Retinal pigment epithelial cell (primary cell): ENCODE measurements around the gene RAB9B.

Source experiments
- DNase-seq: peaks from one replicate; pipeline ENCODE4 v3.0.0-alpha.2; 2010; ENCODE audit warnings: low read depth
- H3K4me3 ChIP-seq: 2 replicates; pipeline ENCODE4 v1.5.1; 2011; ENCODE audit warnings: mild to moderate bottlenecking, low read length, control low read depth, moderate library complexity
- TF ChIP-seq, protein P1 (sequence below): conservative IDR thresholded peaks from 2 replicates; pipeline ENCODE4 v1.5.1; 2011; ENCODE audit warnings: low read depth, low read length, control low read depth, inconsistent platforms

Gene RAB9B

GRCh38 chrX:103781706-103782105 lies 50.4 kb downstream of the RAB9B start:
- no peak overlapping the region for H3K4me3 ChIP-seq
- DNase-seq, result no peak
- TF ChIP-seq, protein P1, sequence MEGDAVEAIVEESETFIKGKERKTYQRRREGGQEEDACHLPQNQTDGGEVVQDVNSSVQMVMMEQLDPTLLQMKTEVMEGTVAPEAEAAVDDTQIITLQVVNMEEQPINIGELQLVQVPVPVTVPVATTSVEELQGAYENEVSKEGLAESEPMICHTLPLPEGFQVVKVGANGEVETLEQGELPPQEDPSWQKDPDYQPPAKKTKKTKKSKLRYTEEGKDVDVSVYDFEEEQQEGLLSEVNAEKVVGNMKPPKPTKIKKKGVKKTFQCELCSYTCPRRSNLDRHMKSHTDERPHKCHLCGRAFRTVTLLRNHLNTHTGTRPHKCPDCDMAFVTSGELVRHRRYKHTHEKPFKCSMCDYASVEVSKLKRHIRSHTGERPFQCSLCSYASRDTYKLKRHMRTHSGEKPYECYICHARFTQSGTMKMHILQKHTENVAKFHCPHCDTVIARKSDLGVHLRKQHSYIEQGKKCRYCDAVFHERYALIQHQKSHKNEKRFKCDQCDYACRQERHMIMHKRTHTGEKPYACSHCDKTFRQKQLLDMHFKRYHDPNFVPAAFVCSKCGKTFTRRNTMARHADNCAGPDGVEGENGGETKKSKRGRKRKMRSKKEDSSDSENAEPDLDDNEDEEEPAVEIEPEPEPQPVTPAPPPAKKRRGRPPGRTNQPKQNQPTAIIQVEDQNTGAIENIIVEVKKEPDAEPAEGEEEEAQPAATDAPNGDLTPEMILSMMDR, result no peak

DNA sequence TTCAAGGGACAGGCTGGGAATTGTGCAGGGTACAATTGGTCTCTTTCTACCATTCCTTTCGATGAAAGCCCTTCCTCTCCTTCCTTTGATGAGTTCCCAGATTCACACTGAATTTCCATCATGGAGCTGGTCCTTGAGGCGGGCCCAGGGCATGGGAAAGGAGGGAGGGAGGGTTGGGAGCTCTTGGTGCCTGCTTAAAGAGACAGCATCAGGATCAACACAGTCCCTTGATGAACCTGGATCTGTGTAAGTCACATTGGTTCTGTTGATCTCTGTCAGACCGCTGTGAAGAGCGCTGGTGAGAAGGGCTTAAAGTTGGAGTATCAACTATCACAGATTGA lies 51.0 kb downstream of the RAB9B start:
- H3K4me3 ChIP-seq, result no peak overlapping the region
- TF ChIP-seq, protein P1, result no peak
- DNase-seq, result no peak

GRCh38 chrX:103780336-103781061 lies 51.6 kb downstream of the RAB9B start:
- TF ChIP-seq, protein P1, result no peak
- H3K4me3 ChIP-seq, result no peak overlapping the region
- no peak for DNase-seq

GRCh38 chrX:103779141-103779789 lies 52.8 kb downstream of the RAB9B start:
- no peak for DNase-seq
- TF ChIP-seq, protein P1, result no peak
- no peak overlapping the region for H3K4me3 ChIP-seq

- no peak for DNase-seq
- TF ChIP-seq, protein P1, result no peak
- H3K4me3 ChIP-seq, result no peak within 1 kb of the TSS
Measured at GRCh38 chrX:103776546-103776945, 55.5 kb downstream of the RAB9B start, which contains the start of gene PLP1. PLP1 (plus strand) TSS chrX:103776840; CDS start chrX:103776996, 156 bp downstream.

- no peak for DNase-seq
- H3K4me3 ChIP-seq, result no peak overlapping the region
- TF ChIP-seq, protein P1, result peak; percentile 64
Measured at GRCh38 chrX:103774070-103774642, 57.9 kb downstream of the RAB9B start.
